ENCODE measurements around the gene DLEC1. TPM values are rescaled to one million over a fixed set of nuclear protein-coding genes. Genes with fewer than 3 reads are reported as not detected.

The DLEC1 gene
- total and polyA plus RNA-seq, 11 donors = 0.06 to 1.3 (median 0.16) TPM; not detected in 1

GRCh38 chr3:38127611-38128302 is 88.7 kb downstream of the DLEC1 start:
- Histone ChIP-seq H3K4me3 (no peak overlapping the region), H3K27ac (peak overlapping the region in 6 of 12 donors; percentile 9 to 64 (median 35)), H3K4me1 (peaks cover 0 to 43% (median 18%) of the 10 kb centered on the region in 12 donors), H3K9me3 (no peaks in the 10 kb centered on the region), H3K36me3 (peaks cover 3 to 100% (median 99%) of the 10 kb centered on the region in 9 donors), H3K27me3 (no peaks in the 10 kb centered on the region)
- 73 to 87% (median 79%) methylated on average over 4 of the region's 4 CpGs for WGBS, 4 donors
- TF ChIP-seq CTCF (IDR thresholded peaks at IDR 0.05) (no peak), POLR2A (IDR thresholded peaks at IDR 0.05) (no peak)
- peak; percentile 26 to 66 (median 62) for ATAC-seq
- intact Hi-C loops (cut with DNase I) = loop anchor here in 2 of 10 donors (10.0 kb wide), 3 partner anchors 107 to 357 kb away; no protein-coding TSS in a partner anchor
- DNase-seq = peak in 1 of 5 donors; percentile 16

DNA sequence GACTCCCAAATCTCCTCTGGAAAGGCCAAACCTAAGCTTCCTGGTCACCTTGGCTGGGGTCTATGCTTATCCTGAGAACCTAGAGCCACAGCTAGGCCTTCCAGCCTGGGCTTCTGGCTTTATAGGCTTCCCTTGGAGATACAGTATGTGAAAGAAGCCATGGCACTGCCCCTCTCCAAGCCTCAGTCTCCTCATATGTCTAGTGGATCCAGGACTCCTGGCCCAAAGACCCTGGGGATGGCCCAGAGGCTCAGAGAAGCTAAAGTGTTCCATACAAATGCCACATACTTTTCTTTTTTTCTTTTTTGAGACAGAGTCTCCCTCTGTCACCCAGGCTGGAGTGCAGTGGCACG is 89.3 kb downstream of the DLEC1 start:
- DNase-seq (no peak), ATAC-seq (no peak)
- no peaks in the 10 kb centered on the region for H3K9me3 ChIP-seq
- peaks cover 0 to 43% (median 19%) of the 10 kb centered on the region in 12 donors for H3K4me1 ChIP-seq
- WGBS, 4 donors = 94 to 97% (median 95%) methylated on average over 1 of the region's 1 CpG
- H3K27me3 ChIP-seq = no peaks in the 10 kb centered on the region
- peaks cover 3 to 100% (median 99%) of the 10 kb centered on the region in 9 donors for H3K36me3 ChIP-seq
- H3K4me3 ChIP-seq = no peak overlapping the region
- H3K27ac ChIP-seq = peak overlapping the region in 6 of 12 donors; percentile 9 to 64 (median 35)
- no peak for TF ChIP-seq POLR2A (IDR thresholded peaks at IDR 0.05)
- no peak for TF ChIP-seq CTCF (IDR thresholded peaks at IDR 0.05)
- intact Hi-C loops (cut with DNase I) = loop anchor here in 2 of 10 donors (10.0 kb wide), 3 partner anchors 107 to 357 kb away; no protein-coding TSS in a partner anchor

GRCh38 chr3:38129058-38129457 is 90.0 kb downstream of the DLEC1 start:
- 67 to 82% (median 74%) methylated on average over 5 of the region's 5 CpGs for WGBS, 4 donors
- no peaks in the 10 kb centered on the region for H3K9me3 ChIP-seq
- no peak for TF ChIP-seq CTCF (IDR thresholded peaks at IDR 0.05)
- TF ChIP-seq POLR2A (IDR thresholded peaks at IDR 0.05) = no peak
- intact Hi-C loops (cut with DNase I) = loop anchor here in 2 of 10 donors (10.0 kb wide), 3 partner anchors 106 to 356 kb away; no protein-coding TSS in a partner anchor
- H3K4me1 ChIP-seq = peaks cover 0 to 43% (median 25%) of the 10 kb centered on the region in 12 donors
- DNase-seq (peak in 3 of 5 donors; percentile 29 to 69 (median 57)), ATAC-seq (peak; percentile 42 to 66 (median 56))
- peak overlapping the region in 10 of 12 donors; percentile 6 to 64 (median 38) for H3K27ac ChIP-seq
- H3K36me3 ChIP-seq = peaks cover 3 to 100% (median 99%) of the 10 kb centered on the region in 9 donors
- H3K4me3 ChIP-seq = no peak overlapping the region
- H3K27me3 ChIP-seq = no peaks in the 10 kb centered on the region

DNA sequence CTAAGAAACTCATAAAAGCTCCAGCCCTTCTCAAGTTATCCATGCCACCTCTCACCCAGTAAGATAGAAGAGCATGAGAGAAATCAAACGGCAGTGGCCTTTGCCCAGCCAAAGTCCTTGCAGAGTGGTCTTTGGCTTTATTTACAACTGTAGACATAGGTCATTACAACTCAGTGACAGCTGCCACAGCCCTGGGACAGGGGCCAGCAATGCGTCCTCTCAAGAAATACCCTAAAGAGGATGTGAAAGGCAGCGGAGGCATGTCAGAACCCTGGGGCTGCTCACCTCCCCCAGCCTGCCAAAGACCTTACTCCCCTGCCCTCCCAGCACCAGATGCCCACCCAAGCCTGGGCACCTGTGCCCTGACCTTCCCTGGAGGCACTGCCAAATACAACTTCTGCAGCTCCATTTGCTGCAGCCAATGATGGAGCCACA is 91.6 kb downstream of the DLEC1 start:
- Histone ChIP-seq H3K4me3 (no peak overlapping the region), H3K9me3 (no peaks in the 10 kb centered on the region), H3K36me3 (peaks cover 3 to 98% (median 94%) of the 10 kb centered on the region in 9 donors), H3K27me3 (no peaks in the 10 kb centered on the region), H3K4me1 (peaks cover 0 to 56% (median 37%) of the 10 kb centered on the region in 12 donors), H3K27ac (peak overlapping the region in 7 of 12 donors; percentile 25 to 64 (median 42))
- ATAC-seq (peak; percentile 22 to 64 (median 50)), DNase-seq (peak in 3 of 5 donors; percentile 41 to 50 (median 47))
- intact Hi-C loops (cut with DNase I) = loop anchor here in 5 of 10 donors (5.0 to 10.0 kb wide), 5 partner anchors 52 to 344 kb away; partner anchors contain the start of genes XYLB (in 2 of the 5) and ACVR2B (in 1 of the 5)
- TF ChIP-seq CTCF (IDR thresholded peaks at IDR 0.05) = no peak
- WGBS, 4 donors = 39 to 60% (median 51%) methylated on average over 2 to 3 of the region's 3 CpGs
